CD1c-positive myeloid dendritic cell (primary cell): ENCODE data around the gene SNPH.
"Not testable (repeated sequence)": the region's sequence is repeated elsewhere in the genome, so short reads cannot be mapped to it uniquely, and the experiment has no call there.

Experiments used
- DNase-seq: peaks from one replicate; pipeline ENCODE4 v3.0.0-alpha.2; 2016; ENCODE audit errors: extremely low spot score

The SNPH gene

DNA sequence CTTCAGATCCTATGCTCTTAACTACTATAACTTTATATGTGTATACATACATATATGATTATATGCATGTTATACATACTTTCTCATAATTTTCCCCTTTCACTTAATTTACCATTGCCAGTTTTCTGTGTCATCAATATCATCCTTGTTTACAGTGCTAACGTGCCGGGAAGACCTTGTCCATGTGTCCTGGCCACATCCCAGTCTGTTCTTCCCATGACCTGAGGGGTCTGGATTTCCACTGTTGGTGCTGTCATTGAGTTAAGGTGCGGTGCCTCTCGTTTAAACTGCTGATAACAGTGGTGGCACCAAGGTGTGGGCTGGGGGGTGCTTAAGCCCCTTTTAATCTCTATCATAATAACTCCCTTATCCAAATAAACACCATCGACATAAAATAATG lies 71.3 kb downstream of the SNPH start:
- no peak for DNase-seq

DNA sequence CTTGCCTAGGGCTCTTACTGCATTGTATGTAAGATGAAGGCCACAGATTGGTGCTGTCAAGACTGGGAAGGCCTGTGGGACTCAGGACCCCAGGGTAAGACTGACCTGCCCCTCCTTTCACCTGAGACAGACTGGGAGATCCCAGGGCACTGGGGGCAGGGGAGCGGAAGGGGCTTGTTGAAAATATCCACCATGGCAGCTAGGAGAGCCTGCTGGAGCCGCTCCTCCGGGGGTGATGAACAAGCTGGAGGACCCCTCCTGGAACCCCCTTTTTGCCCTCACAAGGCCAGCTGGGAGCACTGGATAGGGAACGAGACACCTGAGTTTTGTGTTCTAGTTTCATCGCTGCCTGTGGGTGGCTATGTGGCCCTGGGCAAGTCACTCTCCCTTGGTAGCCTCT lies 72.0 kb downstream of the SNPH start:
- no peak for DNase-seq

DNA sequence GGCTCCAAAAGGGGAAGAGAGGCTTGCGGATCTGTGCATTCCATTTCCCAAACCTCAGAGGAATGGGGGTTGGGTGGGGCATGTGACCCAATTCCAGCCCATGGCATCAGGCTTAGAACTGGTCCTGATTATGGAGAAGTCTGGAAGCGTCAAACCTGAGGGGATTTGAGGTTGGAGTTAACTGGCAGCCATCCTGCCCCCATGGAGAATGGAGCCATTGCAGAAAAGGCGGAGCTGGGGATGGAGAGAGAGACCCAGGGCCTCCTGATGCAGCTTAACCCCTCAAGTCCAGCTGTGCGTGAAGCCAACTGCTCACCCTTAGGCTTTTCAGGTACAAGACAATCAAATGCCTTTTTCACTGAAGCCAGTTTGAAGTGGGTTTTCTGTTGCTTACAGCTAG lies 72.7 kb downstream of the SNPH start:
- DNase-seq: no peak

DNA sequence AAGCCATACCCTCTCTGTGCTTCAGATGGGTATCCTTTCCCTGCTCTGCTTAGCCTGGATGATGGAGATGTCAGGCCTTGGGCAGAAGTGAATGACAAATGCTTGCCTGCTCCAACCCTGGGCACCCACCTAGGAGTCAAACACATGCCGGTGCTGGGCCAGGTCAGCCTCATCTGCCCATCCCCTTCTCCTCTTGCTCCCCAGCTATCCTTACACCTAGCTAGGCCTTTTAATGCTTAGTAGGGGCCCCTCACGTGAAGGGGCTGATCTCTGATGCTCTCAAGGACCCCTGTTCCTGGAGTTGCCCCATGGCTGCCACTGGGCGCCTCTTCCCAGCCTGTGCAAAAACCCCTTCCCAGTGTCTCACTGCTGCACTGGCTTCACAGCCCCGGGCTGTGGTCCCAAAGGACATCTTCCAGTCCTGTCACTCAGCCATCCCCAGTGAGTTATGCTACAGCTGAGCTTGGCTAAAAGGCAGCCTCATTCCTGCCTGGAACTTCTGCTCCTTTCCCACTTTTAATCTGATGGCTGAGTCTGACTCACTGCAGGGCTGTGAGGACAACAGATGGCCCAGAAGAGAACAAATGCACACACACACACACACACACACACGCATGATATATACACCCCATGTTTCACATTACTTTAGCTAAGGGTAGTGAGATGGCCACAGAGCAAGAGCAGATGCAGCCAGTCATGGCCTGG lies 75.6 kb downstream of the SNPH start:
- DNase-seq: no peak

DNA sequence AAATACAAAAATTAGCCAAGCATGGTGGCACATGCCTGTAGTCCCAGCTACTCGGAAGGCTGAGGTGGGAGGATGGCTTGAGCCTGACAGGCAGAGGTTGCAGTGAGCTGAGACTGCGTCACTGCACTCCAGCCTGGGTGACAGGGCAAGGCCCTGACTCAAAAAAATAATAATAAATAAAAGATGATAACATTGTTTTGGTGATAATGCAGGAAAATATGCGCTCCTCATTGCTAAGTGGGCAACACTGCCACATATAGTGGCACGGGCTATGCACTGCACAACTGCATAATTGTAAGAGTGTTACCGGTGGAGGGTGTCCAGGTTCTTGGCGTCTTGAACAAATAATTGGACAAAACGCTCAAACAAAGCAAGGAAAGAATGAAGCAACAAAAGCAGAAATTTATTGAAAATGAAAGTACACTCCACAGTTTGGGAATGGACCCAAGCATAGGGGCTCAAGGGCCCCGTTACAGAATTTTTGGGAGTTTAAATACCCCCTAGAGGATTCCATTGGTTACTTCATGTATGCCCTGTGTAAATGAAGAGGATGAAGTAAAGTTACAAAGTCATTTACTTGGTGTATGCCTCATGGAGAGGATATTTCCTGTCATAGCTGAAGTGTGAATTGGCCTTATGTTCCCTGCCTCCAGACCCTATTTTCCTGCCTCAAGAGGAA lies 77.5 kb downstream of the SNPH start:
- DNase-seq: not testable (repeated sequence)

DNA sequence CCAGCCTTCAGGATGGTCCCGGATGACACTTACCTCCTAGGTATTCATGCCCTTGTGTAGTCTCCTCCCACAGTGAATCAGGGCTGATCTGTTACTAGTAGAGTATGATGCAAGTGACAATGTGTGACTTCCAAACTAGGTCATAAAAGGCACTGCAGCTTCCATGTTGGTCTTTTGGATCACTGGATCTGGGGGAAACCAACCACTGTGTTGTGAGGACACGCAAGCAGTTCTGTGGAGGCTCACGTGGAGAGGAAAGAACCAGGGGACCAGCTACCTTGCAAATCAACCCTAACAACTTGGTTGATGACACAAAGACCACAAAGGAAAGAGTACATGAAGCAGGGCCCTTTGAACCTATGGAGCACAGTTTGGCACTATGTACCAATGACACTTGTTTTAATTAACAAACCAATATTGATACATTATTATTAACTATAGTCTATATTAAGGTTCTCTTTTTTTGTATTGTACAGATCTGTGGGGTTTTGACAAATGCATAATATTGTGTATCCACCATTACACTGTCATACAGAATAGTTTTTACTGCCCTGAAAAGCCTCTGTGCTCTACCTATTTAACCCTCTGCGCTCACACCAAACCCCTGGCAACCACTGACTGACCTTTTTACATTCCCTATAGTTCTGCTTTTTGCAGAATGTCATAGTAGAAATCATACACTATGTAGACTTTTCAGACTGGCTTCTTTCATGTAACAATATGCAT lies 79.1 kb downstream of the SNPH start:
- no peak for DNase-seq

DNA sequence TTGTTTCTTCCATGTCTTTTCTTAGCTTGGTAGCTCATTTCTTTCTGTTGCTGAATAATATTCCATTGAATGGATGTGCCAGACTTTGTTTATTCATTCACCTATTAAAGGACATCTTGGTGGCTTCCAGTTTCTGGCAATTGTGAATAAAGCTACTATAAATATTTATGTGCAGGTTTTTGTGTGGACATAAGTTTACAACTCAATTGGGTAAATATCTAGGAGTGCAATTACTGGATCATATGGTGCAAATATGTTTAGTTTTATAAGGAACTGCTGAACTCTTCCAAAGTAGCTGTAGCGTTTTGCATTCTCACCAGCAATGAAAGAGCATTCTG lies 79.6 kb downstream of the SNPH start:
- DNase-seq: no peak

DNA sequence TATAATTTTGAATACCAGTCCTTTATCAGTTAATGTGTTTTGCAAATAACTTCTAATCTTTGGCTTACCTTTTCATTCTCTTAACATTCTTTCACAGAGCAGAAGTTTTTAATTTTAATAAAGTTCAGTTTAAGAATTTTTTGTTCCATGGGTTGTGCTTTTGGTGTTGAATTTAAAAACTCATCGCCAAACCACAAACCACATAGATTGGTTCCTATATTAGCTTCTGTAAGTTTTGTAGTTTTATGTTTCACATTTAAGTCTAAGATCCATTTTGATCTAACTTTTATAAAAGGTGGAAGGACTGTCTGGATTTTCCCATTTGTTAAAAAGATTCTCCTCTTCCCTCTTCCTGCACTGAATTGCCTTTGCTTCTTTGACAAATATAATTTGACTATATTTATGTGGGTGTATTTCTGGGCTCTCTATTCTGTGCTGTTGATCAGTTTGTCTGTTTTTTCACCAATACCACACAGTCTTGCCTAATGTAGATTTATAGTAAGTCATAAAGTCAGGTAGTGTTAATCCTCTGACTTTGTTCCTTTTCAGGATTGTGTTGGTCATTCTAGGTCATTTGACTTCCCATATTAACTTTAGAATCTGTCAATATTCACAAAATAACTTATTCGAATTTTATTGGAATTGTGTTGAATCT lies 80.3 kb downstream of the SNPH start:
- DNase-seq: no peak

DNA sequence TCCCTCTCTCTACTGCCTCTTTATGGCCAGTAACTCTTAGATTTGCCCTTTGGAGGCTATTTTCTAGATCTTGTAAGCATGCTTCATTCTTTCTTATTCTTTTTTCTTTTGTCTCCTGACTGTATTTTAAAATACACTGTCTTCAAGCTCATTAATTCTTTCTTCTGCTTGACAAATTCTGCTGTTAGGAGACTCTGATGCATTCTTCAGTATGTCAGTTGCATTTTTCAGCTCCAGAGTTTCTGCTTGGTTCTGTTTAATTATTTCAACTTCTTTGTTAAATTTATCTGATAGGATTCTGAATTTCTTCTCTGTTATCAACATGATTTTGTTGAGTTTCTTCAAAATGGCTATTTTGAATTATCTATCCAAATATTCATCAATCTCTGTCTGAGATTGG lies 87.9 kb downstream of the SNPH start:
- DNase-seq: no peak

DNA sequence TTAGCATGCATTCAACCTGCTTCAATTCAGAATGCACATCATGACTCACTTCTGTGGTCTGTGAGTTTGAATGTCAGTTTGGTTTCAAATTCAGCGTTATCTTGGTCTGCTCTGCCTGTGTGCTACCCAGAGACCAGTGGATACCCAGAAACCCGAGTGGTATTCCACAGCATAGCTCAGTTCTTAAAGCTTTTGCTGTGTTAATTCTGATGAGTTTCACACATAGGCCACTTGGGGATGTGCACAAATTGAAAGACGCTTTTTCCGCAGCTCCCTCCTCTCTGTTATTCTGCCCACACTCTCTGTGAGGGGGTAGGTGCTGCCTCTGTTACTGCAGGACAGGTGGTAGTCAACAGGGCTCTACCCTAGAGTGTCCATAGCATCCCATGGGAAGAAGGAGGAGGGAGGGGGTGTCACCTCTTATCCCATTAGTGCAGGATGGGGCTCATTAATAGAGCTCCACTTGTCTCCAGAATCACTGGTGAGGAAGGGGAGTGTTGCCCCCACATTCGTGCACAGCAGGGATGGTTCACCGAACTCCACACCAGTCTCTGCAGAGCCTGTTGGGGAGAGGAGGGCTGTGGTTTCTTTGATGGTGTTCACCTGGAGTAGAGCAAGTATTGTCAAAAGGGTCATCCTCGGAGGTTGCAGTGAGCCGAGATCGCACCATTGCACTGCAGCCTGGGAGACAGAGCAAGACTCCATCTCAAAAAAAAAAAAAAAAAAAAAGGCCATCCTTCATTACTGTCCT lies 92.0 kb downstream of the SNPH start:
- no peak for DNase-seq
